Mucosa of descending colon (tissue), 3 donors: ENCODE measurements around the gene GRK5. TPM values are rescaled to one million over a fixed set of nuclear protein-coding genes. Genes with fewer than 3 reads are reported as not detected.

Experiments used
- ATAC-seq: fragments of 200-7000 bp; cut with Tn5 transposase; one replicate; pipeline ENCODE4 v1.9.1; 2020; ENCODE audit warnings: mild to moderate bottlenecking, moderate library complexity
- DNase-seq, 3 donors: peaks; one replicate each; pipeline ENCODE4 v3.0.0-alpha.2; 2020
- H3K36me3 ChIP-seq: fragments of 200-600 bp; one replicate; pipeline ENCODE4 v1.8.0; 2021; ENCODE audit warnings: low read depth, mild to moderate bottlenecking
- H3K4me1 ChIP-seq: fragments of 200-600 bp; one replicate; pipeline ENCODE4 v1.8.0; 2021; ENCODE audit warnings: low read depth, mild to moderate bottlenecking
- H3K4me3 ChIP-seq: fragments of 200-600 bp; one replicate; pipeline ENCODE4 v1.8.0; 2021; ENCODE audit warnings: mild to moderate bottlenecking
- H3K9me3 ChIP-seq: fragments of 200-600 bp; one replicate; pipeline ENCODE4 v1.8.0; 2021; ENCODE audit warnings: mild to moderate bottlenecking
- intact Hi-C, 2 donors: fragments of 100-400 bp; cut with DNase I in 1 of 2; cut with micrococcal nuclease in 1 of 2; formaldehyde crosslinking; loops; one replicate each; pipeline versions ENCODE4 v1.11.0 to v1.11.1; 2022; cut with DNase I, micrococcal nuclease
- total RNA-seq, 3 donors: library from RNA; stranded (reverse); fragmentation: NEBNext Ultra II Directional in 2 of 3; extraction: Animal tissue kit (Norgen Biotek cat#: 25700) in 2 of 3; gene quantifications; one replicate each; pipeline versions ENCODE4 v1.2.1 to v1.2.4, GENCODE V29; 2021 to 2023
- TF ChIP-seq, protein P1 (sequence below): fragments of 200-600 bp; IDR thresholded peaks from one replicate; pipeline ENCODE4 v1.8.0; 2022; ENCODE audit warnings: antibody characterized with exemption, mild to moderate bottlenecking
- donor health status: DM: no; HTN: no; CAD: no; lungs with moderate emphysema.
- donor health status: DM: no; HTN: no; CAD: no.
- donor health status: DM: no; HTN: yes; CAD: no.

GRK5 gene
- total RNA-seq, 3 donors from 2014 or later = 6.6 to 27.1 (median 8.3) TPM

DNA sequence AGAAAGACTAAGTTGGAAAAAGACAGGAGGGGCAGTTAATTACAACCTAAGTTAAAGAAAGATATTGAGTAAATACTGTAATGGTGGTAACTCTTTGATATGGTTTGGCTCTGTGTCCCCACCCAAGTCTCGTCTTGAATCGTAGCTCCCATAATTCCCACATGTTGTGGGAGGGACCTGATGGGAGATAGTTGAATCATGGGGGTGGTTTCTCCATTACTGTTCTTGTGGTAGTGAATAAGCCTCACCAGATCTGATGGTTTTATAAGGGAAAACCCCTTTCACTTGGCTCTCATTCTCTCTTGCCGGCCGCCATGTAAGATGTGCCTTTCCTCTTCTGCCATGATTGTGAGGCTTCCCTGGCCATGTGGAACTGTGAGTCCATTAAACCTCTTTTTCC is 143.8 kb downstream of the GRK5 start:
- no peaks in the 10 kb centered on the region for H3K36me3 ChIP-seq
- H3K4me1 ChIP-seq = no peaks in the 10 kb centered on the region
- TF ChIP-seq, protein P1, sequence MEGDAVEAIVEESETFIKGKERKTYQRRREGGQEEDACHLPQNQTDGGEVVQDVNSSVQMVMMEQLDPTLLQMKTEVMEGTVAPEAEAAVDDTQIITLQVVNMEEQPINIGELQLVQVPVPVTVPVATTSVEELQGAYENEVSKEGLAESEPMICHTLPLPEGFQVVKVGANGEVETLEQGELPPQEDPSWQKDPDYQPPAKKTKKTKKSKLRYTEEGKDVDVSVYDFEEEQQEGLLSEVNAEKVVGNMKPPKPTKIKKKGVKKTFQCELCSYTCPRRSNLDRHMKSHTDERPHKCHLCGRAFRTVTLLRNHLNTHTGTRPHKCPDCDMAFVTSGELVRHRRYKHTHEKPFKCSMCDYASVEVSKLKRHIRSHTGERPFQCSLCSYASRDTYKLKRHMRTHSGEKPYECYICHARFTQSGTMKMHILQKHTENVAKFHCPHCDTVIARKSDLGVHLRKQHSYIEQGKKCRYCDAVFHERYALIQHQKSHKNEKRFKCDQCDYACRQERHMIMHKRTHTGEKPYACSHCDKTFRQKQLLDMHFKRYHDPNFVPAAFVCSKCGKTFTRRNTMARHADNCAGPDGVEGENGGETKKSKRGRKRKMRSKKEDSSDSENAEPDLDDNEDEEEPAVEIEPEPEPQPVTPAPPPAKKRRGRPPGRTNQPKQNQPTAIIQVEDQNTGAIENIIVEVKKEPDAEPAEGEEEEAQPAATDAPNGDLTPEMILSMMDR = no peak
- no peak overlapping the region for H3K4me3 ChIP-seq
- H3K9me3 ChIP-seq = peaks cover 10% of the 10 kb centered on the region
- DNase-seq (no peak), ATAC-seq (no peak)
- intact Hi-C loops = no loop called here

DNA sequence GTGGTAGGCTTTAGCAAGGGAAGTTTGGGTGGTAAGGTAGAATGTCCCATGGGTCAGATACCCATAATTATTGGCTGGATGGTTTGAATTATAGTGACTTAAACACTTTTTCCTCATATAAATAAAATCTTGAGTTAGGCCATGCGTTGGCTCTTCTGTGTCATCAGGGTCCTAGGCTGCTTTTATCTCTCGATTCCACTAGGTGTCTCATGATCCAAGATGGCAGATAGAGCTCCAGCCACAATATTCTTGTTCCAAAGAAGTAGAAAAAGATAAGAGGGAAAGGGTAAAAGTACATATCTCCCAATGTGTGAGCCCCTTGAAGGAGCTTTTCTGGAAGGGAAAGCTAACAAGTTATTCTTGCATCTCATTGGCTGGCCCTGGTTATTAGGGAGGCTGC is 144.7 kb downstream of the GRK5 start:
- Histone ChIP-seq H3K9me3 (peaks cover 15% of the 10 kb centered on the region), H3K4me1 (no peaks in the 10 kb centered on the region), H3K4me3 (no peak overlapping the region), H3K36me3 (no peaks in the 10 kb centered on the region)
- intact Hi-C loops = no loop called here
- DNase-seq = no peak
- ATAC-seq = no peak
- TF ChIP-seq, protein P1 = no peak

DNA sequence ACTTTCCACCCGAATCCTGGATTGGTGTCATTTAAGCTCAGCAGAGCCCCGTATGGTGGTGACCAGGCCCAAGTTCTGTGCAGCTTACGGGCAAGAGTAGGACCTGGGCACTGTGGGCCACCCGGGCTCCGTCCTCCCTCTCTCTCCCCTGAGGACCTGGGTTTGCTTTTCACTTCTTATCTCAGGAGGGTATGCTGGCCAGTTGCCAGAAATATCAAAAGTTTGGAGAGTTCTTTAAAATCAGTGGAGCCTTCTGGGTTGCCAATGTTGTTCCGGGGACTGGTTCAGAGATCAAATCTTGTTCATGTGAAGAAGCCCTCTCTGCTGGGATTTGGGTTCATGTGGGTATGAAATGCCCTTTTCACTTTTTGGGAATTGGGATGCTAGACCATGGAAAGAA is 145.4 kb downstream of the GRK5 start:
- Histone ChIP-seq H3K4me1 (no peaks in the 10 kb centered on the region), H3K4me3 (no peak overlapping the region), H3K9me3 (peaks cover 15% of the 10 kb centered on the region), H3K36me3 (no peaks in the 10 kb centered on the region)
- DNase-seq = no peak
- TF ChIP-seq, protein P1 = no peak
- intact Hi-C loops = no loop called here
- ATAC-seq = no peak

DNA sequence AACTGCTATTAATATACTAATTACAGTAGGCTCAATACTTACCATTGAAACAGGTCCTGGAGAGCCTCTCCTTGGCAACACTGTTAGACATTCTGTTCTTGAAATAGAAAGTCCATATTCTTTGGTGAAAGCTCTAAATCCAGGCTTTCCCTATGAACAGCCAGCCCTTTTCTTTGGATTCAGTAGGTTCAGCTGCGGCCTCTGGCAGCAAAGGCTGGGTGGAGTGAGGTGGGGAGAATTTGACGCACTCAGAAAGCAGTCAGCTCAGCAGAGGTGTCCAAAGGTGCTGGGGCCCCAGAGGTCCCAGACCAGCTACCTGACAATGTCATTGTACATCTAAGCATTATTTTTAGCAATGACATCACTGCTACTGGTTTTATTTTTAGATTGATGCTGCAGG is 146.1 kb downstream of the GRK5 start:
- Histone ChIP-seq H3K9me3 (peaks cover 15% of the 10 kb centered on the region), H3K4me1 (no peaks in the 10 kb centered on the region), H3K4me3 (no peak overlapping the region), H3K36me3 (no peaks in the 10 kb centered on the region)
- ATAC-seq (no peak), DNase-seq (no peak)
- intact Hi-C loops = no loop called here
- TF ChIP-seq, protein P1 = no peak

DNA sequence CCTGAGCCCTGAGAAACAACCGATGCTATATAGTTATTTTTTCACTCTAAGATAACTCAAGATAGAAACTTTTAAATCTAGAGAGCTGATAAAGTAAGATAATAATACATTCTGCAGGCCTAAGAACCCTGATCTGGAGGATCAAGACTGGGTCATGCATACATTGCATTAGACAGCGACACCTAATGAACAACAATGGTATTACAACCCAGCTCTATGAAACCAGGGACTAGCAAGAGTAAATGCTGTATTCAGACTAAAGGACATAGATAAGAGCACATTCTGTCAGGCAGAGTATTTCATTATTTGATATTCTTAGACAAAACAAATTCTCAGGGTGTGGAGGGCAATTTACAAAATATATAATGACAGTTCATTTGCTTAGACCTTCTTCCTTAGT is 148.6 kb downstream of the GRK5 start:
- Histone ChIP-seq H3K36me3 (no peaks in the 10 kb centered on the region), H3K4me3 (no peak overlapping the region), H3K9me3 (peaks cover 15% of the 10 kb centered on the region), H3K4me1 (no peaks in the 10 kb centered on the region)
- intact Hi-C loops = no loop called here
- no peak for DNase-seq
- no peak for ATAC-seq
- TF ChIP-seq, protein P1 = no peak
